ENCODE data around the gene FCRLA. TPM values are rescaled to one million over a fixed set of nuclear protein-coding genes. Genes with fewer than 3 reads are reported as not detected.

Gene FCRLA
- total RNA-seq, 1 experiment from 2014 or later = not detected

DNA sequence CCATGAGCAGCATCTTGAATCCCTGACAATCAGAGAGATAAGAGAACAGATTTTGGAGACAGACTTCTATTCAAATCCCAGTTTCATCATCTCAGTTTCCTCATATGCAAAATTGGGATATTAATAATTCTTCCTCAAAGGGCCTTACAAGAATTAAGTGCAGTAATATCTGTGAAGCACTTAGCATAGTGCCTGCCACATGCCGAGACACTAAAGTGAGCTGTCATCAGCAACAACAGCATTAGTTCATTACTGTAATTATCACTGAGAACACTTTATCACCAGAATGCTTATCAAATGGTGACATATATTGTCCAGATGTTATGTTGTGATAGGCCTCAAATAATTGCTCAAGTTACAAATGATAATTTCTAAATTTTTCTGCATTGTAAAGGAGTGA, 13.4 kb downstream of the FCRLA start:
- no peaks in the 10 kb centered on the region for H3K9me2 ChIP-seq (replicated peaks; ENCODE audit: low read length)
- H3K4me1 ChIP-seq (ENCODE audit: insufficient read depth, low read length) = peaks cover 38% of the 10 kb centered on the region
- no peaks in the 10 kb centered on the region for H3K36me3 ChIP-seq (ENCODE audit: low read depth, low read length)
- DNase-seq = no peak
- no peaks in the 10 kb centered on the region for H3K27me3 ChIP-seq (ENCODE audit: low read length)
- no peaks in the 10 kb centered on the region for H3F3A ChIP-seq (ENCODE audit: low read length, unreplicated experiment)
- TF ChIP-seq, protein P1, sequence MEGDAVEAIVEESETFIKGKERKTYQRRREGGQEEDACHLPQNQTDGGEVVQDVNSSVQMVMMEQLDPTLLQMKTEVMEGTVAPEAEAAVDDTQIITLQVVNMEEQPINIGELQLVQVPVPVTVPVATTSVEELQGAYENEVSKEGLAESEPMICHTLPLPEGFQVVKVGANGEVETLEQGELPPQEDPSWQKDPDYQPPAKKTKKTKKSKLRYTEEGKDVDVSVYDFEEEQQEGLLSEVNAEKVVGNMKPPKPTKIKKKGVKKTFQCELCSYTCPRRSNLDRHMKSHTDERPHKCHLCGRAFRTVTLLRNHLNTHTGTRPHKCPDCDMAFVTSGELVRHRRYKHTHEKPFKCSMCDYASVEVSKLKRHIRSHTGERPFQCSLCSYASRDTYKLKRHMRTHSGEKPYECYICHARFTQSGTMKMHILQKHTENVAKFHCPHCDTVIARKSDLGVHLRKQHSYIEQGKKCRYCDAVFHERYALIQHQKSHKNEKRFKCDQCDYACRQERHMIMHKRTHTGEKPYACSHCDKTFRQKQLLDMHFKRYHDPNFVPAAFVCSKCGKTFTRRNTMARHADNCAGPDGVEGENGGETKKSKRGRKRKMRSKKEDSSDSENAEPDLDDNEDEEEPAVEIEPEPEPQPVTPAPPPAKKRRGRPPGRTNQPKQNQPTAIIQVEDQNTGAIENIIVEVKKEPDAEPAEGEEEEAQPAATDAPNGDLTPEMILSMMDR (conservative IDR thresholded peaks at IDR 0.05; ENCODE audit: low read depth, low read length) = no peak
- no peak for TF ChIP-seq EZH2phosphoT487 (IDR thresholded peaks at IDR 0.05; ENCODE audit: borderline replicate concordance, low read length)
- no peak for TF ChIP-seq EZH2 (IDR thresholded peaks at IDR 0.05; ENCODE audit: low read length, unreplicated experiment)
- ChIA-PET POLR2A (ENCODE audit: unreplicated experiment) (no interaction called here), CTCF (no interaction called here)
- no peak overlapping the region for H3K4me3 ChIP-seq (ENCODE audit: low read length)
- no peak overlapping the region for H3K4me2 ChIP-seq (ENCODE audit: low read length)
- peaks cover 2% of the 10 kb centered on the region; the same call in 1 of the 2 replicates for H3K79me2 ChIP-seq (ENCODE audit: low read length)
- H3K9ac ChIP-seq (ENCODE audit: low read length) = no peak overlapping the region
- no peaks in the 10 kb centered on the region for H3K9me3 ChIP-seq (ENCODE audit: low read length)
- no peak overlapping the region for H2AFZ ChIP-seq (ENCODE audit: low read length)
- no peak for ATAC-seq
- no TSS peak for BruUV-seq (replicated peaks)
- intact Hi-C loops (cut with micrococcal nuclease) = no loop called here
- H4K20me1 ChIP-seq (ENCODE audit: low read length) = no peaks in the 10 kb centered on the region
- no peak overlapping the region for H3K27ac ChIP-seq (ENCODE audit: low read length)

DNA sequence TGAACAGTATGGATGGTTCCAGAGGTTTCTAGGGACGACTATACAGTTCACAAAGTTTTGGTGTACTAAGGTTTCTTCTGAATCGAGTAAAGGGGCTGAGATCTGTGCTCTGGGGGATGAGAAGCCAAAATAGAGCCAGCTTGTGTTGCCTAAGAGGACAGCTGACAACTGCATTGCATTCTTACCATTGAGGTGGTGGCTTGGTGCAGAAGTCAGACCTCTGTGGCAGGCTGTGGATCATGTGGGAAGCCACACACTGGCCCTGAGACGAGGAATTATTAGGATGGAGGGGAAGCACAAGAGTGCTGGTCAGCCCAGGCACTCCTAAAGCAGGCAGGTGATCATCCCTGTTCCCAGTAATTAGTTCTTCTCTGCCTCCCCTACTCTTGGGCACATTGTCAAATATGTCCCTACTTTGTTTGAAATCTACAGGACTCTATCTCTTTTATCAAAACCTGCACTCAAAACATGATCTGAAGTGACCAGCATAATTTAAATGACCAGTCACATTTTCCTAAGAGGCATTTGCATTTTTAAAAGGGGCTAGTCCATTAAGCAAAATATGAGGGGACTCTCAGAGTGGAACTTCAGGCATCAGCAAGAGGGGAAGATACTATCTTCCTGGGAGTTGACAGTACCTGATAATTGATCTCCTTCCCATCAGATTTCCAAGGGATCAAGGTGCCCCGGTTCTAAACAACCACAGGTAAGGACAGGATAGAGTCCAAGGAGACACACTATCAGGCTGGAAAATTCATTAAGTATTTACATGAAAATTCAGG, 14.1 kb downstream of the FCRLA start, which contains the start of gene FCRLB:
Gene FCRLB, plus strand, starts transcription at position 589 of the 782 bp plus-strand sequence. CDS start 1,129 bp downstream, outside the sequence.
- no peaks in the 10 kb centered on the region for H3K9me2 ChIP-seq (replicated peaks; ENCODE audit: low read length)
- H3F3A ChIP-seq (ENCODE audit: low read length, unreplicated experiment) = no peaks in the 10 kb centered on the region
- ATAC-seq (no peak), DNase-seq (no peak)
- peak within 1 kb of the TSS; percentile 55 for H3K27ac ChIP-seq (ENCODE audit: low read length)
- no peaks in the 10 kb centered on the region for H3K9me3 ChIP-seq (ENCODE audit: low read length)
- intact Hi-C loops (cut with micrococcal nuclease) = no loop called here
- peaks cover 45% of the 10 kb centered on the region for H3K4me1 ChIP-seq (ENCODE audit: insufficient read depth, low read length)
- H3K9ac ChIP-seq (ENCODE audit: low read length) = no peak within 1 kb of the TSS
- ChIA-PET POLR2A (ENCODE audit: unreplicated experiment) (no interaction called here), CTCF (interaction anchor here (0.9 kb wide), 1 partner anchor 17 kb away, joined by 11 read pairs; no protein-coding TSS in a partner anchor)
- H4K20me1 ChIP-seq (ENCODE audit: low read length) = no peaks in the 10 kb centered on the region
- H3K27me3 ChIP-seq (ENCODE audit: low read length) = no peaks in the 10 kb centered on the region
- peaks cover 9% of the 10 kb centered on the region for H3K79me2 ChIP-seq (ENCODE audit: low read length)
- H3K4me3 ChIP-seq (ENCODE audit: low read length) = peak within 1 kb of the TSS; percentile 4; the same call in 1 of the 2 replicates
- no peak for TF ChIP-seq EZH2 (IDR thresholded peaks at IDR 0.05; ENCODE audit: low read length, unreplicated experiment)
- no peaks in the 10 kb centered on the region for H3K36me3 ChIP-seq (ENCODE audit: low read depth, low read length)
- H3K4me2 ChIP-seq (ENCODE audit: low read length) = peak within 1 kb of the TSS; percentile 51
- BruUV-seq (replicated peaks) = no TSS peak
- 0 out of 2 replicates have a peak within 1 kb of the TSS, but pooled peaks have one; percentile 30 for H2AFZ ChIP-seq (ENCODE audit: low read length)

DNA sequence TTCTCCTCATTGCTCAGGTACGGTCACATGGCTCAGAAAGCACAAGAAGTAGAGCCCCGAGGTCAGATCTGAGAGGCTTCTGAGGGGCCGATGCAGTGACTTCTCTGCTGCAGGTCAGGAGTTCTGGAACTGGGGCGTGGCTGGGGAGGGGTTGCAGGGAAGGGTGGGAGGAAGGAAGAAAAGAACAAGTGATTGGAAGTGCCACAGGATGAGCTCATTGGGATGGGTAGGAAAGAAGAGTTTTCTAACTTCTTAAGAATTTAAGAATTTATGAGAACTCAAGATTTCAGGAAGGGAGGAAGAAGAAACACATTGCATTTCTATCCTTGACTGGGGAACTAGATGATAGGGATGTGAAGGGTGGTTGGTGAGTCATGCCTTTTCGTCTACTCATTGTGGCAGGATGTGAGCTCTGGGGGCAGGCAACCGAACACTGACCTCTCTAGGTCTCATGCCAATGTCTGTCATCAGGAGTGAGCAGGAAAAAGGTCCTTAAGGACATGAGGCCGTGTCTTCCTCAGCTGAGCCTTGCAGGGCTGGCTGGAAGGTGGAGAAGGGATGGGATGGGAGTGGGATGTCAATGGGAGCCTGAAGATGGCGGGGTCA, 14.8 kb downstream of the FCRLA start:
- intact Hi-C loops (cut with micrococcal nuclease) = no loop called here
- 0 out of 2 replicates have a peak overlapping the region, but pooled peaks have one; percentile 30 for H2AFZ ChIP-seq (ENCODE audit: low read length)
- DNase-seq (peak; percentile 91), ATAC-seq (peak; percentile 42)
- no TSS peak for BruUV-seq (replicated peaks)
- H3K4me3 ChIP-seq (ENCODE audit: low read length) = peak overlapping the region; percentile 4; the same call in 1 of the 2 replicates
- no peaks in the 10 kb centered on the region for H3F3A ChIP-seq (ENCODE audit: low read length, unreplicated experiment)
- POLR2A ChIA-PET (ENCODE audit: unreplicated experiment) = no interaction called here
- no peaks in the 10 kb centered on the region for H3K9me2 ChIP-seq (replicated peaks; ENCODE audit: low read length)
- H3K79me2 ChIP-seq (ENCODE audit: low read length) = peaks cover 14% of the 10 kb centered on the region
- CTCF ChIA-PET = interaction anchor here (0.9 kb wide), 1 partner anchor 17 kb away, joined by 11 read pairs; no protein-coding TSS in a partner anchor
- H3K4me2 ChIP-seq (ENCODE audit: low read length) = peak overlapping the region; percentile 51
- H3K27me3 ChIP-seq (ENCODE audit: low read length) = no peaks in the 10 kb centered on the region
- peak overlapping the region; percentile 55 for H3K27ac ChIP-seq (ENCODE audit: low read length)
- H3K4me1 ChIP-seq (ENCODE audit: insufficient read depth, low read length) = peaks cover 46% of the 10 kb centered on the region
- no peaks in the 10 kb centered on the region for H4K20me1 ChIP-seq (ENCODE audit: low read length)
- TF ChIP-seq EZH2phosphoT487 (IDR thresholded peaks at IDR 0.05; ENCODE audit: borderline replicate concordance, low read length) = no peak
- TF ChIP-seq EZH2 (IDR thresholded peaks at IDR 0.05; ENCODE audit: low read length, unreplicated experiment) = no peak
- TF ChIP-seq, protein P1 (conservative IDR thresholded peaks at IDR 0.05; ENCODE audit: low read depth, low read length) = no peak
- no peaks in the 10 kb centered on the region for H3K9me3 ChIP-seq (ENCODE audit: low read length)
- no peaks in the 10 kb centered on the region for H3K36me3 ChIP-seq (ENCODE audit: low read depth, low read length)
- no peak overlapping the region for H3K9ac ChIP-seq (ENCODE audit: low read length)
